Measurements from ENCODE around the gene DNER.

Gene DNER

GRCh38 chr2:229462112-229462511, 252.2 kb downstream of the DNER start:
- Histone ChIP-seq H3K4me1 (ENCODE audit: insufficient read depth, low read length, severe bottlenecking) (no peaks in the 10 kb centered on the region), H3K36me3 (ENCODE audit: insufficient read depth, low read length) (no peaks in the 10 kb centered on the region), H4K20me1 (ENCODE audit: insufficient read depth, low read length) (no peaks in the 10 kb centered on the region), H3K9ac (ENCODE audit: low read length) (no peak overlapping the region), H2AFZ (ENCODE audit: low read length) (no peak overlapping the region), H3K79me2 (ENCODE audit: insufficient read depth, low read length) (no peaks in the 10 kb centered on the region), H3K9me2 (ENCODE audit: low read depth, low read length) (no peaks in the 10 kb centered on the region), H3K27ac (ENCODE audit: low read depth, low read length, poor library complexity, severe bottlenecking) (no peak overlapping the region), H3F3A (ENCODE audit: insufficient read depth, low read length) (no peaks in the 10 kb centered on the region), H3K27me3 (ENCODE audit: insufficient read depth, low read length) (no peaks in the 10 kb centered on the region), H3K4me2 (ENCODE audit: low read length) (no peak overlapping the region), H3K9me3 (ENCODE audit: low read length) (no peaks in the 10 kb centered on the region), H3K4me3 (ENCODE audit: low read depth, low read length, poor library complexity, severe bottlenecking) (no peak overlapping the region)
- no peak for TF ChIP-seq CTCF (IDR thresholded peaks at IDR 0.05; ENCODE audit: low read length)
- no peak for TF ChIP-seq EZH2 (IDR thresholded peaks at IDR 0.05; ENCODE audit: borderline replicate concordance, low read length)

- Histone ChIP-seq H2AFZ (ENCODE audit: low read length) (no peak overlapping the region), H3K9ac (ENCODE audit: low read length) (no peak overlapping the region)
- no peak for TF ChIP-seq CTCF (IDR thresholded peaks at IDR 0.05; ENCODE audit: low read length)
- no peak for TF ChIP-seq EZH2 (IDR thresholded peaks at IDR 0.05; ENCODE audit: borderline replicate concordance, low read length)
Observed at GRCh38 chr2:229456091-229456490, 258.3 kb downstream of the DNER start.

DNA sequence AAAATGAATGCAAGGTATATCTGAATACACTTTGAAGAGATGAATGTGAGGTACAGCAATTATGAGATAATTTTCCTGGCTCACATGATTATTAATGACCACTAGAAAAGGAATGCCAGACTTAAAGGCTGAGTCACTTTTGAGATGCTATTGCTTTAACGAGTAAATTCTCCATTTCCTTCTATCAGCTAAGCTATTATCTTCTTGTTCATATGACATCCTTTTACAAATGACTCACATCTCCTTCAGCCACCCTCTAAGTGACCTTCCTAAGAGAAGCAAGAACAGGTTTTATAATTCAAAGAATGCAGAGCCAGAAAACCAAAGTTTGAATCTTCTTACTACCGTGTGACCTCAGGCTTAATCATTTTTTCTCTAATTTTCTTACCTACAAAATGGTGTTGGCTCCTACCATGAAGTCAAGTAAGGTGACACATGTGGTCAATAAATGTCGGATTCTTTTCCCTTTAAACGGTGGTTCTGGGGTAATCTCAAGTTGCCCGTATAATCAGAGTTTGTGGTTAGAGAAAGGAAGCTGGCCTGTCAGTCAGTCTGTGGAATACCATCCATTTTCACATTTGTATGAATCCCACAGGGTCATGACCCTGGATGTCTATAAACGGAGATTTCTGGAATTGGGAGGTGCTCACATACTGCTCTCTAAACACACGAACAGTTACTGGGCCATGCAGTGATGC, 259.3 kb downstream of the DNER start:
- Histone ChIP-seq H3K9me2 (ENCODE audit: low read depth, low read length) (no peaks in the 10 kb centered on the region), H3K27ac (ENCODE audit: low read depth, low read length, poor library complexity, severe bottlenecking) (no peak overlapping the region), H3K4me2 (ENCODE audit: low read length) (no peak overlapping the region), H3K27me3 (ENCODE audit: insufficient read depth, low read length) (no peaks in the 10 kb centered on the region), H3K4me1 (ENCODE audit: insufficient read depth, low read length, severe bottlenecking) (no peaks in the 10 kb centered on the region), H4K20me1 (ENCODE audit: insufficient read depth, low read length) (no peaks in the 10 kb centered on the region), H3K9ac (ENCODE audit: low read length) (no peak overlapping the region), H3K9me3 (ENCODE audit: low read length) (no peaks in the 10 kb centered on the region), H3K79me2 (ENCODE audit: insufficient read depth, low read length) (no peaks in the 10 kb centered on the region), H3F3A (ENCODE audit: insufficient read depth, low read length) (no peaks in the 10 kb centered on the region), H3K4me3 (ENCODE audit: low read depth, low read length, poor library complexity, severe bottlenecking) (no peak overlapping the region), H2AFZ (ENCODE audit: low read length) (no peak overlapping the region), H3K36me3 (ENCODE audit: insufficient read depth, low read length) (no peaks in the 10 kb centered on the region)
- TF ChIP-seq CTCF (IDR thresholded peaks at IDR 0.05; ENCODE audit: low read length) (no peak), EZH2 (IDR thresholded peaks at IDR 0.05; ENCODE audit: borderline replicate concordance, low read length) (no peak)

More at GRCh38 chr2:229456091-229456490, 258.3 kb downstream of the DNER start:
- Histone ChIP-seq H3K36me3 (ENCODE audit: insufficient read depth, low read length) (no peaks in the 10 kb centered on the region), H3K79me2 (ENCODE audit: insufficient read depth, low read length) (no peaks in the 10 kb centered on the region), H3K4me1 (ENCODE audit: insufficient read depth, low read length, severe bottlenecking) (no peaks in the 10 kb centered on the region), H3K27ac (ENCODE audit: low read depth, low read length, poor library complexity, severe bottlenecking) (no peak overlapping the region), H3F3A (ENCODE audit: insufficient read depth, low read length) (no peaks in the 10 kb centered on the region), H3K9me2 (ENCODE audit: low read depth, low read length) (no peaks in the 10 kb centered on the region), H3K27me3 (ENCODE audit: insufficient read depth, low read length) (no peaks in the 10 kb centered on the region), H3K4me3 (ENCODE audit: low read depth, low read length, poor library complexity, severe bottlenecking) (no peak overlapping the region), H3K4me2 (ENCODE audit: low read length) (no peak overlapping the region), H4K20me1 (ENCODE audit: insufficient read depth, low read length) (no peaks in the 10 kb centered on the region), H3K9me3 (ENCODE audit: low read length) (no peaks in the 10 kb centered on the region)
